Measurements from ENCODE around the gene PRAF2. TPM values are rescaled to one million over a fixed set of nuclear protein-coding genes. Genes with fewer than 3 reads are reported as not detected.

Gene PRAF2
- total RNA-seq, 1 experiment from 2014 or later, result 36.3 TPM

DNA sequence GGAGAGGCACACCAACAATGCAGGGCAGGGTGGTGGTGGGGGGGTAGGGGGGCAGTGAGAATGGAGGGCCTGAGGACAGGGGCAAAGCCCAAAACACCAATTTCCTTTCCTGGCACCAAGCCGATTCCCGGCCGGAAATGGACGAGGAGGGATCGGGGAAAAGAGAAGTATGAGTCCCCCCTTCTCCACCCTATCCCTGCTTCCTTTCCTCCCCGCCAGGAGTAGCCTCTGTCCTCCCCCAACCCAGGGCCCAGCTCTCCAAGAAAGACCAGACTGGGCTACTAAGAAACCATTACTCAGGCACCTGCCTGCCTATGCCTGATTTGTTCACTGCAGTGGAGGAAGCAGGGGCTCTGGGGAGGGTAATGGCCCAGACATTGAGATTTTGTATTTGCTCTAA lies 14.6 kb downstream of the PRAF2 start:
- DNase-seq (ENCODE audit: low read depth, low spot score), result no peak
- Histone ChIP-seq H3K36me3 (ENCODE audit: control insufficient read depth, insufficient read depth, low read length) (no peaks in the 10 kb centered on the region; the same call in 1 of the 2 replicates), H3K27ac (ENCODE audit: low read length) (no peak overlapping the region), H3K4me3 (ENCODE audit: low read depth in 2 of 2, low read length in 2 of 2) (no peak overlapping the region), H3K9me3 (ENCODE audit: control insufficient read depth, insufficient read depth, low read depth, low read length) (no peaks in the 10 kb centered on the region), H3K4me1 (ENCODE audit: control insufficient read depth, insufficient read depth, low read length) (no peaks in the 10 kb centered on the region; the same call in 1 of the 2 replicates), H3K27me3 (ENCODE audit: control insufficient read depth, insufficient read depth, low read length) (no peaks in the 10 kb centered on the region)
- TF ChIP-seq, protein P1, sequence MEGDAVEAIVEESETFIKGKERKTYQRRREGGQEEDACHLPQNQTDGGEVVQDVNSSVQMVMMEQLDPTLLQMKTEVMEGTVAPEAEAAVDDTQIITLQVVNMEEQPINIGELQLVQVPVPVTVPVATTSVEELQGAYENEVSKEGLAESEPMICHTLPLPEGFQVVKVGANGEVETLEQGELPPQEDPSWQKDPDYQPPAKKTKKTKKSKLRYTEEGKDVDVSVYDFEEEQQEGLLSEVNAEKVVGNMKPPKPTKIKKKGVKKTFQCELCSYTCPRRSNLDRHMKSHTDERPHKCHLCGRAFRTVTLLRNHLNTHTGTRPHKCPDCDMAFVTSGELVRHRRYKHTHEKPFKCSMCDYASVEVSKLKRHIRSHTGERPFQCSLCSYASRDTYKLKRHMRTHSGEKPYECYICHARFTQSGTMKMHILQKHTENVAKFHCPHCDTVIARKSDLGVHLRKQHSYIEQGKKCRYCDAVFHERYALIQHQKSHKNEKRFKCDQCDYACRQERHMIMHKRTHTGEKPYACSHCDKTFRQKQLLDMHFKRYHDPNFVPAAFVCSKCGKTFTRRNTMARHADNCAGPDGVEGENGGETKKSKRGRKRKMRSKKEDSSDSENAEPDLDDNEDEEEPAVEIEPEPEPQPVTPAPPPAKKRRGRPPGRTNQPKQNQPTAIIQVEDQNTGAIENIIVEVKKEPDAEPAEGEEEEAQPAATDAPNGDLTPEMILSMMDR (IDR thresholded peaks at IDR 0.05), result no peak
- no peak for TF ChIP-seq SIN3A (IDR thresholded peaks at IDR 0.05; ENCODE audit: borderline replicate concordance, insufficient read depth, low read depth, low read length)
- TF ChIP-seq, protein P2, sequence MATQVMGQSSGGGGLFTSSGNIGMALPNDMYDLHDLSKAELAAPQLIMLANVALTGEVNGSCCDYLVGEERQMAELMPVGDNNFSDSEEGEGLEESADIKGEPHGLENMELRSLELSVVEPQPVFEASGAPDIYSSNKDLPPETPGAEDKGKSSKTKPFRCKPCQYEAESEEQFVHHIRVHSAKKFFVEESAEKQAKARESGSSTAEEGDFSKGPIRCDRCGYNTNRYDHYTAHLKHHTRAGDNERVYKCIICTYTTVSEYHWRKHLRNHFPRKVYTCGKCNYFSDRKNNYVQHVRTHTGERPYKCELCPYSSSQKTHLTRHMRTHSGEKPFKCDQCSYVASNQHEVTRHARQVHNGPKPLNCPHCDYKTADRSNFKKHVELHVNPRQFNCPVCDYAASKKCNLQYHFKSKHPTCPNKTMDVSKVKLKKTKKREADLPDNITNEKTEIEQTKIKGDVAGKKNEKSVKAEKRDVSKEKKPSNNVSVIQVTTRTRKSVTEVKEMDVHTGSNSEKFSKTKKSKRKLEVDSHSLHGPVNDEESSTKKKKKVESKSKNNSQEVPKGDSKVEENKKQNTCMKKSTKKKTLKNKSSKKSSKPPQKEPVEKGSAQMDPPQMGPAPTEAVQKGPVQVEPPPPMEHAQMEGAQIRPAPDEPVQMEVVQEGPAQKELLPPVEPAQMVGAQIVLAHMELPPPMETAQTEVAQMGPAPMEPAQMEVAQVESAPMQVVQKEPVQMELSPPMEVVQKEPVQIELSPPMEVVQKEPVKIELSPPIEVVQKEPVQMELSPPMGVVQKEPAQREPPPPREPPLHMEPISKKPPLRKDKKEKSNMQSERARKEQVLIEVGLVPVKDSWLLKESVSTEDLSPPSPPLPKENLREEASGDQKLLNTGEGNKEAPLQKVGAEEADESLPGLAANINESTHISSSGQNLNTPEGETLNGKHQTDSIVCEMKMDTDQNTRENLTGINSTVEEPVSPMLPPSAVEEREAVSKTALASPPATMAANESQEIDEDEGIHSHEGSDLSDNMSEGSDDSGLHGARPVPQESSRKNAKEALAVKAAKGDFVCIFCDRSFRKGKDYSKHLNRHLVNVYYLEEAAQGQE (IDR thresholded peaks at IDR 0.05; ENCODE audit: insufficient read depth in 1 of 2, low read depth in 2 of 2, low read length in 1 of 2), result no peak
- no peak for TF ChIP-seq POLR2AphosphoS5 (IDR thresholded peaks at IDR 0.05; ENCODE audit: low read depth, low read length)
- no peak for TF ChIP-seq TCF7L2 (IDR thresholded peaks at IDR 0.05; ENCODE audit: low read depth, low read length)
- ATAC-seq, result no peak
- ChIA-PET CTCF (interaction anchor here (0.6 kb wide), 1 partner anchor 134 kb away, joined by 3 read pairs; no protein-coding TSS in a partner anchor), POLR2A (interaction anchor here (0.5 kb wide), 2 partner anchors 74 to 112 kb away, joined by 3 to 5 read pairs; partner anchors contain the start of gene PLP2)
- intact Hi-C loops (cut with micrococcal nuclease; ENCODE audit: unreplicated experiment) (no loop called here), in situ Hi-C loops (cut with HindIII; ENCODE audit: low pct_unique_long_range_greater_than_20kb, low sequenced_read_pairs) (no loop called here)
- BruUV-seq (replicated peaks), result no TSS peak

DNA sequence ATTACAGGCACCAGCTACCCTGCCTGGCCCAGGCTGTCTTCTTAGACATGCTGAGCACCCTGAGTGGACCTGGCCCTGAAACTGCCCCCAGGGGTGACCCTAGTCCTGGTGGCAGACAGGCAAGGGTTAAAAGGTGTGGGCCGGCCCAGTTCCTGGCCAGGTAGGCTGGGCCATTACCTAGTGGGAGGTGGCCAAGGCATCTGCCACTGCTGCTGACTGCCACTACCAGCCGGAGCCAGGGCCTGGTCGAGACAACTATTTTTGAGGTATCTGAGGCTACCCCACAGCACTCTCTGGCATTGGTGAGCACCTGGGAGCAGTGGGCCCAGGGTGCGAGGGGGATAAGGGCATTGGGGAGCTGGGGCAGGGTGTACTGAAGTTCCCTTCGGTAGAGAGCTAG lies 15.0 kb downstream of the PRAF2 start, which contains the start of gene CCDC120:
Gene CCDC120, plus strand, starts transcription at position 206 of the 400 bp plus-strand sequence. CDS start 3,043 bp downstream, outside the sequence.
- ChIA-PET CTCF (interaction anchor here (0.6 kb wide), 1 partner anchor 134 kb away, joined by 3 read pairs; no protein-coding TSS in a partner anchor), POLR2A (interaction anchor here (0.5 kb wide), 2 partner anchors 74 to 113 kb away, joined by 3 to 5 read pairs; partner anchors contain the start of gene PLP2)
- H3K27me3 ChIP-seq (ENCODE audit: control insufficient read depth, insufficient read depth, low read length), result no peaks in the 10 kb centered on the region
- intact Hi-C loops (cut with micrococcal nuclease; ENCODE audit: unreplicated experiment), result no loop called here
- H3K4me1 ChIP-seq (ENCODE audit: control insufficient read depth, insufficient read depth, low read length), result peaks cover 3% of the 10 kb centered on the region; the same call in 1 of the 2 replicates
- ATAC-seq, result no peak
- TF ChIP-seq, protein P1 (IDR thresholded peaks at IDR 0.05), result no peak
- TF ChIP-seq, protein P2 (IDR thresholded peaks at IDR 0.05; ENCODE audit: insufficient read depth in 1 of 2, low read depth in 2 of 2, low read length in 1 of 2), result no peak
- TF ChIP-seq POLR2AphosphoS5 (IDR thresholded peaks at IDR 0.05; ENCODE audit: low read depth, low read length) (no peak), SIN3A (IDR thresholded peaks at IDR 0.05; ENCODE audit: borderline replicate concordance, insufficient read depth, low read depth, low read length) (no peak), TCF7L2 (IDR thresholded peaks at IDR 0.05; ENCODE audit: low read depth, low read length) (no peak)
- H3K27ac ChIP-seq (ENCODE audit: low read length), result no peak within 1 kb of the TSS
- DNase-seq (ENCODE audit: low read depth, low spot score), result no peak
- in situ Hi-C loops (cut with HindIII; ENCODE audit: low pct_unique_long_range_greater_than_20kb, low sequenced_read_pairs), result no loop called here
- no peaks in the 10 kb centered on the region for H3K9me3 ChIP-seq (ENCODE audit: control insufficient read depth, insufficient read depth, low read depth, low read length)
- no TSS peak for BruUV-seq (replicated peaks)
- no peaks in the 10 kb centered on the region; the same call in 1 of the 2 replicates for H3K36me3 ChIP-seq (ENCODE audit: control insufficient read depth, insufficient read depth, low read length)
- no peak within 1 kb of the TSS for H3K4me3 ChIP-seq (ENCODE audit: low read depth in 2 of 2, low read length in 2 of 2)

Measured in Panc1 (cell line).